IMR-90 (cell line): ENCODE data around the gene DBT. TPM values are rescaled to one million over a fixed set of nuclear protein-coding genes. Genes with fewer than 3 reads are reported as not detected.
A peak's percentile ranks its signal among the peaks of the same experiment; 100 is the strongest.
"Not testable (repeated sequence)": the region's sequence is repeated elsewhere in the genome, so short reads cannot be mapped to it uniquely, and the experiment has no call there.

Experiments
- ATAC-seq: fragments of 200-7000 bp; cut with Tn5 transposase; 2 replicates; pipeline ENCODE4 v1.9.1; 2020; ENCODE audit warnings: low read depth, mild to moderate bottlenecking, moderate library complexity
- BruUV-seq: library from RNA; stranded (reverse); fragments of 400-500 nt; replicated peaks from 2 replicates; lab custom pipeline; 2021; lab: Mats Ljungman, UMichigan
- CTCF ChIA-PET: fragments of 300-600 bp; formaldehyde crosslinking; extraction: SDS; loops from one replicate; lab custom pipeline; 2021; ENCODE audit warnings: antibody characterized with exemption; lab: Yijun Ruan, JAX
- POLR2A ChIA-PET: fragments of 300-600 bp; sonication (Branson Sonifier 250); formaldehyde crosslinking; loops from one replicate; lab custom pipeline; 2022; ENCODE audit warnings: antibody characterized with exemption; ENCODE audit not compliant: unreplicated experiment; lab: Charles Lee
- DNase-seq: peaks from one replicate; pipeline ENCODE4 v3.0.0; 2013
- H2AFZ ChIP-seq: replicated peaks from 2 replicates; pipeline ENCODE3; 2013; ENCODE audit warnings: low read length, mild to moderate bottlenecking; ENCODE audit not compliant: poor library complexity
- H2AK5ac ChIP-seq: 2 replicates; pipeline ENCODE4 v1.6.1; 2013; ENCODE audit warnings: low read depth, low read length, inconsistent platforms
- H2AK9ac ChIP-seq: replicated peaks from 2 replicates; pipeline ENCODE3; 2013; ENCODE audit warnings: mild to moderate bottlenecking, low read depth, low read length, moderate library complexity; ENCODE audit not compliant: poor library complexity
- H2BK120ac ChIP-seq: 2 replicates; pipeline ENCODE4 v1.6.1; 2013; ENCODE audit warnings: low read depth, low read length, inconsistent platforms
- H2BK15ac ChIP-seq: 3 replicates; pipeline ENCODE4 v1.6.1; 2013; ENCODE audit warnings: low read depth, low read length, inconsistent platforms
- H2BK20ac ChIP-seq: 2 replicates; pipeline ENCODE4 v1.6.1; 2013; ENCODE audit warnings: low read depth, mild to moderate bottlenecking, inconsistent platforms, low read length, moderate library complexity
- H2BK5ac ChIP-seq: 2 replicates; pipeline ENCODE4 v1.6.1; 2013; ENCODE audit warnings: mild to moderate bottlenecking, low read depth, low read length, inconsistent platforms; ENCODE audit not compliant: poor library complexity, severe bottlenecking
- H3K14ac ChIP-seq: replicated peaks from 2 replicates; pipeline ENCODE4 v1.6.1; 2013; ENCODE audit warnings: low read depth, low read length, inconsistent platforms
- H3K18ac ChIP-seq: 2 replicates; pipeline ENCODE4 v1.6.1; 2013; ENCODE audit warnings: low read depth, low read length, control low read depth
- H3K23ac ChIP-seq: 2 replicates; pipeline ENCODE4 v1.6.1; 2013; ENCODE audit warnings: low read depth, low read length, inconsistent platforms
- H3K27ac ChIP-seq: 2 replicates; pipeline ENCODE4 v1.5.1; 2013; ENCODE audit warnings: mild to moderate bottlenecking, control low read depth, low read length; ENCODE audit not compliant: insufficient read depth
- H3K27me3 ChIP-seq: 2 replicates; pipeline ENCODE4 v1.6.1; 2013; ENCODE audit warnings: low read length; ENCODE audit not compliant: control insufficient read depth, insufficient read depth
- H3K36me3 ChIP-seq: 2 replicates; pipeline ENCODE4 v1.6.1; 2013; ENCODE audit warnings: low read length, mixed read lengths; ENCODE audit not compliant: control insufficient read depth, insufficient read depth
- H3K4ac ChIP-seq: 2 replicates; pipeline ENCODE4 v1.6.1; 2013; ENCODE audit warnings: low read depth, low read length, inconsistent platforms
- H3K4me1 ChIP-seq: 2 replicates; pipeline ENCODE4 v1.6.1; 2013; ENCODE audit warnings: low read length, mixed read lengths; ENCODE audit not compliant: control insufficient read depth, insufficient read depth
- H3K4me2 ChIP-seq: 2 replicates; pipeline ENCODE4 v1.6.1; 2013; ENCODE audit warnings: low read depth, mild to moderate bottlenecking, control low read depth, low read length, moderate library complexity
- H3K4me3 ChIP-seq: 2 replicates; pipeline ENCODE4 v1.5.1; 2013; ENCODE audit warnings: low read depth, mild to moderate bottlenecking, control low read depth, low read length, moderate library complexity; ENCODE audit not compliant: insufficient read depth
- H3K56ac ChIP-seq: 2 replicates; pipeline ENCODE4 v1.6.1; 2013; ENCODE audit warnings: low read length, inconsistent platforms; ENCODE audit not compliant: insufficient read depth; ENCODE audit errors: extremely low read depth
- H3K79me1 ChIP-seq, 2 experiments: 2 replicates each; pipeline ENCODE4 v1.6.1; 2013; ENCODE audit warnings: low read length in 2 of 2, inconsistent platforms in 1 of 2, low read depth in 1 of 2
- H3K9ac ChIP-seq: 2 replicates; pipeline ENCODE4 v1.6.1; 2013; ENCODE audit warnings: low read depth, low read length, control low read depth
- H3K9me1 ChIP-seq: 2 replicates; pipeline ENCODE4 v1.6.1; 2013; ENCODE audit warnings: low read length, inconsistent platforms; ENCODE audit not compliant: insufficient read depth
- H3K9me3 ChIP-seq: 2 replicates; pipeline ENCODE4 v1.6.1; 2013; ENCODE audit warnings: low read length; ENCODE audit not compliant: control insufficient read depth, insufficient read depth
- H4K20me1 ChIP-seq: 2 replicates; pipeline ENCODE4 v1.6.1; 2013; ENCODE audit warnings: low read length, inconsistent platforms; ENCODE audit not compliant: insufficient read depth
- H4K5ac ChIP-seq: 2 replicates; pipeline ENCODE4 v1.6.1; 2013; ENCODE audit warnings: mild to moderate bottlenecking, low read depth, low read length, control low read depth
- H4K8ac ChIP-seq, 2 experiments: 2 replicates each; pipeline ENCODE4 v1.6.1; 2013; ENCODE audit warnings: low read depth in 2 of 2, low read length in 2 of 2, control low read depth in 1 of 2, inconsistent platforms in 1 of 2
- H4K91ac ChIP-seq: 2 replicates; pipeline ENCODE4 v1.6.1; 2013; ENCODE audit warnings: low read depth, low read length, inconsistent platforms; ENCODE audit not compliant: insufficient read depth
- MAFK ChIP-seq: IDR thresholded peaks from 2 replicates; pipeline ENCODE4 v1.6.1; 2012; ENCODE audit warnings: low read depth, low read length, improper control_type of control experiment
- NFE2L2 ChIP-seq: fragments of 150-350 bp; IDR thresholded peaks from 2 replicates; pipeline ENCODE4 v1.6.1; 2016; ENCODE audit warnings: low read depth, mild to moderate bottlenecking, low read length
- WGBS, 2 experiments: methylation state at CpG; one replicate each; pipeline versions ENCODE4 v1.1.5 to v1.1.7; 2013; ENCODE audit warnings: missing lambda C conversion rate in 2 of 2; ENCODE audit not compliant: insufficient read length in 1 of 2; ENCODE audit errors: extremely low coverage in 2 of 2; 5-methylcytosine and 5-hydroxymethylcytosine counted together
- dilution Hi-C: fragments of 300-500 bp; cut with HindIII; formaldehyde crosslinking; loops from one replicate; pipeline ENCODE4 v1.14.3; 2018; ENCODE audit warnings: low sequenced_read_pairs; ENCODE audit not compliant: unreplicated experiment
- in situ Hi-C: fragments of 300-500 bp; cut with MboI; formaldehyde crosslinking; loops from 3 replicates; pipeline ENCODE4 v1.14.3; 2019; ENCODE audit warnings: low sequenced_read_pairs, inconsistent platforms, mixed read lengths
- intact Hi-C: fragments of 100-400 bp; cut with micrococcal nuclease; formaldehyde crosslinking; loops from 2 replicates; pipeline ENCODE4 v1.10.0; 2022
- polyA plus RNA-seq, 3 experiments: library from polyadenylated mRNA; depleted of rRNA; stranded (reverse); fragments of >200 nt; gene quantifications; 2 replicates each; pipeline ENCODE4 v1.2.3, GENCODE V29; 2012; ENCODE audit warnings: low replicate concordance in 1 of 3
- total RNA-seq: library from RNA; depleted of rRNA; stranded (reverse); fragments of >200 nt; gene quantifications from 2 replicates; pipeline ENCODE4 v1.2.3, GENCODE V29; 2012

Gene DBT
- total and polyA plus RNA-seq, 2 of the 4 experiments (the other 2 are of a cell fraction), result 3.4 to 3.8 TPM

DNA sequence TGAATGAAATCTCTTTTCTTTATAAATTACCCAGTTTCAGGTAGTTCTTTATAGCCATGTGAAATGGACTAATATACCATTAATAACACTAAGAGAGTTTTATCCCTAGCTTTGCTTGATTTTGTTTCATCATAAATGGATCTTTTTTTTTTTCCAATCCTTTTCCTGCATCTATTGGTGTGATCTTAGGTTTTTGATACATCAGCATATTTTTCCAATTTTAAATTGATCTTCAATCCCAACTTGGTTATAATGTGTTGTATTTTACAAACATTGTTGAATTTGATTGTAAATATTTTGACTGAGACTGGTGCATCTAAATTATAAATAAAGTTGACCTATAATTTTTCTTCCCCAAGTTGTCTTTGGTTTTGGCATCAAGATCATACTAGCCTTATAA lies 12.1 kb upstream of the DBT start:
- Histone ChIP-seq H3K23ac (no peak overlapping the region), H4K91ac (no peak overlapping the region), H2AK5ac (no peak overlapping the region), H4K20me1 (no peaks in the 10 kb centered on the region), H3K18ac (no peak overlapping the region), H2BK5ac (no peak overlapping the region), H3K9me3 (no peaks in the 10 kb centered on the region), H2BK15ac (no peak overlapping the region), H3K27ac (no peak overlapping the region), H3K4ac (no peak overlapping the region), H4K8ac (no peak overlapping the region), H2BK20ac (no peak overlapping the region), H2BK120ac (no peak overlapping the region), H2AK9ac (no peak overlapping the region), H3K14ac (no peak overlapping the region), H3K79me1 (peaks cover under 1 to 6% of the 10 kb centered on the region in 2 experiments; a peak in 3 of 4 replicates), H2AFZ (no peak overlapping the region), H3K4me1 (no peaks in the 10 kb centered on the region), H3K4me2 (no peak overlapping the region), H3K27me3 (no peaks in the 10 kb centered on the region), H3K9ac (no peak overlapping the region), H4K5ac (no peak overlapping the region), H3K9me1 (no peaks in the 10 kb centered on the region), H3K4me3 (no peak overlapping the region), H3K56ac (no peak overlapping the region), H3K36me3 (no peaks in the 10 kb centered on the region)
- dilution Hi-C loops (no loop called here), in situ Hi-C loops (loop anchor here (25.0 kb wide), 2 partner anchors 449 to 626 kb away; partner anchors contain the start of genes EXTL2 and SLC30A7), intact Hi-C loops (no loop called here)
- TF ChIP-seq MAFK, result peak; percentile 87
- no peak for TF ChIP-seq NFE2L2
- no TSS peak for BruUV-seq
- DNase-seq, result no peak
- ChIA-PET POLR2A (no interaction called here), CTCF (no interaction called here)
- ATAC-seq, result no peak

DNA sequence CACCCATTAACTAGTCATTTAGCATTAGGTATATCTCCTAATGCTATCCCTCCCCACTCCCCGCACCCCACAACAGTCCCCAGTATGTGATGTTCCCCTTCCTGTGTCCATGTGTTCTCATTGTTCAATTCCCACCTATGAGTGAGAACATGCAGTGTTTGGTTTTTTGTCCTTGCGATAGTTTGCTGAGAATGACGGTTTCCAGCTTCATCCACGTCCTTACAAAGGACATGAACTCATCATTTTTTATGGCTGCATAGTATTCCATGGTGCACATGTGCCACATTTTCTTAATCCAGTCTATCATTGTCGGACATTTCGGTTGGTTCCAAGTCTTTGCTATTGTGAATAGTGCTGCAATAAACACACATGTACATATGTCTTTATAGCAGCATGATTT lies 8.8 kb upstream of the DBT start:
- in situ Hi-C loops, result loop anchor here (25.0 kb wide), 2 partner anchors 446 to 629 kb away; partner anchors contain the start of genes EXTL2 and SLC30A7
- not testable (repeated sequence) for BruUV-seq

More for the DNA sequence above, 8.8 kb upstream of the DBT start:
- H3K18ac ChIP-seq, H3K56ac ChIP-seq, H3K79me1 ChIP-seq, H3K4ac ChIP-seq, H4K5ac ChIP-seq, H3K14ac ChIP-seq, H3K4me2 ChIP-seq, DNase-seq, H2AK9ac ChIP-seq, H3K23ac ChIP-seq, H4K8ac ChIP-seq, H3K9me3 ChIP-seq, H4K20me1 ChIP-seq, ATAC-seq, H3K9me1 ChIP-seq, H2AFZ ChIP-seq, H2BK120ac ChIP-seq, H2BK5ac ChIP-seq, H3K36me3 ChIP-seq, H3K27ac ChIP-seq, POLR2A ChIA-PET, H3K4me3 ChIP-seq, H2BK15ac ChIP-seq, H3K4me1 ChIP-seq, dilution Hi-C loops, CTCF ChIA-PET, H4K91ac ChIP-seq, H2BK20ac ChIP-seq, H3K9ac ChIP-seq, intact Hi-C loops, H2AK5ac ChIP-seq, H3K27me3 ChIP-seq: not testable (repeated sequence)
- no CpG with 5 or more reads among the region's 6 CpGs for WGBS, 2 experiments
